ENCODE data around the gene OR8K1.

DNA sequence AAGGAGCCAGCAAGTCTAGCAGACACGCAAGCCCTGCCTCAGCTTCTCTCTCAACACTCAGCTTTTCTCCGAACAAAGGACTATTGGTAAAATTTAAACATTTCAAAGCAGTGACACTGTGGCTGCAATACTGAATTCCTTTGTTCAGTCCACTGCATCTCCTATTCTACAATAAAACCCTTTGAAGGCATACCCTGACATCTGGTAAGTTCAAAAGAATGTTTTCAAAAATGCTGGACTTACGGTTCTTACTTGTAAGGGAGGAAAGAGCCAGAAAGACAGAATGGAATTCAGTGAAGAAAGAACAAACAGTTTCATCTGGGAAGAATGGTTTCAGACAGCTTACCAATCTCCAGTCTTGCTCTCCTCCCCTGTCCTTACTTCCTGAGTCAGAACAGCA, 12.7 kb upstream of the OR8K1 start:
- TF ChIP-seq CEBPB (IDR thresholded peaks at IDR 0.05) (no peak), MAX (IDR thresholded peaks at IDR 0.05) (no peak), EP300 (IDR thresholded peaks at IDR 0.05; ENCODE audit: borderline replicate concordance) (no peak), NFIC (IDR thresholded peaks at IDR 0.05) (no peak)

All from Ishikawa (cell line).